ENCODE measurements around the gene AP2B1. TPM values are rescaled to one million over a fixed set of nuclear protein-coding genes. Genes with fewer than 3 reads are reported as not detected.

AP2B1 gene
- total and polyA plus RNA-seq, 8 donors = 21.6 to 171 (median 57.2) TPM

DNA sequence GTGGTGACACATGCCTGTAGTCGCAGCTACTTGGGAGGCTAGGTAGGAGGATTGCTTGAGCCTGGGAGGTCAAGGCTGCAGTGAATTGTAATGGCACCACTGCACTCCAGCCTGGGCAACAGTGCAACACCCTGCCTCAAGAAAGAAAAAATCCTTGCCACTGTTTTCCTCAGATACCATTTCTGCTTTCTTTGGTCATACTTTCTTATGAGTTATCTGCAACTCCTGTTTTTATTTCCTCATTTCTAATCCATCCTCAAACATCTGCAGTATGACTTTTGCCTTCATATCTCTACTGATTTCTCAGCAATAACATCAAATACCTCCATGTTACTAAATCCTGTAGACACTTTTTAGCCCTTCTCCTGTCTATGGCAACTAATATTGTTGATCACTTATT, 3.1 kb upstream of the AP2B1 start:
- Histone ChIP-seq H3K4me3 (no peak overlapping the region), H3K27me3 (no peaks in the 10 kb centered on the region), H3K9me3 (no peaks in the 10 kb centered on the region), H3K36me3 (no peaks in the 10 kb centered on the region), H3K4me1 (peaks cover 13 to 25% (median 21%) of the 10 kb centered on the region in 4 donors), H3K27ac (no peak overlapping the region)
- intact Hi-C loops (cut with DNase I; ENCODE audit: low total_unique reads) = no loop called here
- DNase-seq = no peak
- TF ChIP-seq POLR2A (IDR thresholded peaks at IDR 0.05) = no peak
- TF ChIP-seq, protein P1, sequence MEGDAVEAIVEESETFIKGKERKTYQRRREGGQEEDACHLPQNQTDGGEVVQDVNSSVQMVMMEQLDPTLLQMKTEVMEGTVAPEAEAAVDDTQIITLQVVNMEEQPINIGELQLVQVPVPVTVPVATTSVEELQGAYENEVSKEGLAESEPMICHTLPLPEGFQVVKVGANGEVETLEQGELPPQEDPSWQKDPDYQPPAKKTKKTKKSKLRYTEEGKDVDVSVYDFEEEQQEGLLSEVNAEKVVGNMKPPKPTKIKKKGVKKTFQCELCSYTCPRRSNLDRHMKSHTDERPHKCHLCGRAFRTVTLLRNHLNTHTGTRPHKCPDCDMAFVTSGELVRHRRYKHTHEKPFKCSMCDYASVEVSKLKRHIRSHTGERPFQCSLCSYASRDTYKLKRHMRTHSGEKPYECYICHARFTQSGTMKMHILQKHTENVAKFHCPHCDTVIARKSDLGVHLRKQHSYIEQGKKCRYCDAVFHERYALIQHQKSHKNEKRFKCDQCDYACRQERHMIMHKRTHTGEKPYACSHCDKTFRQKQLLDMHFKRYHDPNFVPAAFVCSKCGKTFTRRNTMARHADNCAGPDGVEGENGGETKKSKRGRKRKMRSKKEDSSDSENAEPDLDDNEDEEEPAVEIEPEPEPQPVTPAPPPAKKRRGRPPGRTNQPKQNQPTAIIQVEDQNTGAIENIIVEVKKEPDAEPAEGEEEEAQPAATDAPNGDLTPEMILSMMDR (IDR thresholded peaks at IDR 0.05) = no peak
- no peak for TF ChIP-seq EP300 (IDR thresholded peaks at IDR 0.05)
- no peak for TF ChIP-seq POLR2AphosphoS5 (IDR thresholded peaks at IDR 0.05)
- WGBS, 5 donors = 74 to 100% (median 90%) methylated on average over 1 of the region's 1 CpG

DNA sequence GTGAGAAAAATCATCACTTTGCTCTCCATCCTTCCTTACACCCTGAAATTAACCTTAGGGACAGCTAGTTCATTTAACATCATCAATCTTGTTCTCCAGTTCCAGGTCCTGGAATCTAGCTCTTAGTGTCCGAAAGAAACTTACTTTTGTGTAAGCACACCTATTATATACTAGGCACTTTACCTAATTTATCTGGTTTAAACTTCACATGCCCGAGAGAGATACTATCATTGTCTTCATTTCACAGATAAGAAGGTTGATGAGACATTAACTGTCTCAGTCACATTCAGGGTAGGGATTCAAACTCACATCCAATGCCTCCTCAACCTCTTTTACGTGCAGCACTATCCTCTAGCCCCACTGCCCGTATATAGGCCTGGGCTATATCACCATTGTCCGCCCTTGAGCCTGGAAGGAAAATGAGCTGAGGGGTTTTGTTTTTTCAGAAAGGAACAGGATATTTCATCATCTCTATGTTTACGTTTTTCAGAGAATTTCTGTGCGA, 501 bp upstream of the AP2B1 start:
- intact Hi-C loops (cut with DNase I; ENCODE audit: low total_unique reads) = no loop called here
- peaks cover 9 to 43% (median 33%) of the 10 kb centered on the region in 4 donors for H3K4me1 ChIP-seq
- TF ChIP-seq EP300 (IDR thresholded peaks at IDR 0.05) (no peak), POLR2A (IDR thresholded peaks at IDR 0.05) (no peak), POLR2AphosphoS5 (IDR thresholded peaks at IDR 0.05) (no peak)
- TF ChIP-seq, protein P1 (IDR thresholded peaks at IDR 0.05) = no peak
- no peaks in the 10 kb centered on the region for H3K36me3 ChIP-seq
- peak overlapping the region; percentile 87 to 98 (median 95) for H3K27ac ChIP-seq
- peak overlapping the region; percentile 64 to 91 (median 72) for H3K4me3 ChIP-seq
- H3K9me3 ChIP-seq = no peaks in the 10 kb centered on the region
- 24 to 31% (median 29%) methylated on average over 7 of the region's 7 CpGs for WGBS, 5 donors
- no peak for DNase-seq
- no peaks in the 10 kb centered on the region for H3K27me3 ChIP-seq

DNA sequence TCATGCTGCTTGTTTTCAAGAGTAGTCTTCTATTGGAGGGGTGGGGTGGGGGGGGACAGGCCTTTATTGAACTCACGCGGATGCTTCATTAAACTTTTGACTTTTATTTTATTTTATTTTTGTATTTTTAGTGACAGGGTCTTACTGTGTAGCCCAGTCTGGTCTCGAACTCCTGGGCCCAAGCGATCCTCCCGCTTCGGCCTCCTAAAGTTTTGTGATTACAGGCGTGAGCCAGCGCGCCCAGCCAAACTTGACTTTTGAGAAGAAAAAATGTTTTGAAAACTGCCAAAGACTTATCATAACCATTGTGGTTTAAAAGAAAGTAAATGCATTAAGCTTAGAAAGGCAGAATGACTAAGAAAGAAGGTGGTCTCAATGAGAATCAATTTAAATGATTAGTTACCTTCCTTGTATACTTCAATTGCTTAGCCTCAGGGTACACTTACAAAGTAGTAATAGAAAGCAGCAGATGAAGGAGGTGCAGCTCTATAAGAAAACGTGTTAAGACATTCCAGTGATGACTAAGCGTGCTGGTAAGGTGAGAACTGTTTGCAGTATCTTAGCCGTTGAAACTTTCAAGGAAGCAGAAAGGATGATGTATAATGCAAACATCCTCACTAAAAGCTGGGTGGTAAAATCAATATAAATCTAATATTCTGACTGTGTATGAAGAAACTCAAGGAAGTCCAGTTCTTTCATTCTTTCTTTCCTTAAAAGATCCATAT, 1.2 kb downstream of the AP2B1 start:
- peaks cover 0 to 7% (median 0%) of the 10 kb centered on the region in 4 donors for H3K36me3 ChIP-seq
- DNase-seq = peak in 1 of 2 donors; percentile 82
- peak in 2 of 3 donors; percentile 48 to 73 for TF ChIP-seq POLR2AphosphoS5 (IDR thresholded peaks at IDR 0.05)
- TF ChIP-seq, protein P1 (IDR thresholded peaks at IDR 0.05) = no peak
- WGBS, 5 donors = 47 to 53% (median 50%) methylated on average over 12 of the region's 12 CpGs
- peak overlapping the region; percentile 64 to 91 (median 72) for H3K4me3 ChIP-seq
- peak overlapping the region in 4 of 5 donors; percentile 94 to 98 (median 96) for H3K27ac ChIP-seq
- no peaks in the 10 kb centered on the region for H3K27me3 ChIP-seq
- H3K9me3 ChIP-seq = no peaks in the 10 kb centered on the region
- peaks cover 9 to 61% (median 40%) of the 10 kb centered on the region in 4 donors for H3K4me1 ChIP-seq
- intact Hi-C loops (cut with DNase I; ENCODE audit: low total_unique reads) = no loop called here

DNA sequence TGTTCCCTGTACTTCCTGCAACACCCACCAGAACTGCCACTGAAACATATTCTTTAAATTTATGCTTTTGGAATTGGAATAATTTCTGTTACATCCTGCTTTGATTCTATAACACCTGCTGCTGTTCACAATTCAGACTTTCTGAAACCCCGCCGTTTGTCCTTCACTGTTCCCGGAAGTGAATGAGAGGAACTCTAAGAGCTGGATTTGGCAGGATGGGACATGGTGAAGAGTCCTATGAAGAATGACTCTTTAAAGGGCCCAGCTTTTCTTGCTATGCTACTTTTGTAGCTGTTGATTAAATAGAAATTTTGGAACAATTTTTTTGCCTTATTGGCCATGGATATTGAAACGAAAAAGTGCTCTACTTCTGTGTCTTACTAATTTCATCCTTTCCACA, 8.9 kb downstream of the AP2B1 start:
- intact Hi-C loops (cut with DNase I; ENCODE audit: low total_unique reads) = no loop called here
- H3K27ac ChIP-seq = no peak overlapping the region
- WGBS, 5 donors = 85 to 94% (median 88%) methylated on average over 4 of the region's 4 CpGs
- H3K4me1 ChIP-seq = peaks cover 0 to 29% (median 13%) of the 10 kb centered on the region in 4 donors
- DNase-seq = no peak
- H3K4me3 ChIP-seq = no peak overlapping the region
- H3K27me3 ChIP-seq = no peaks in the 10 kb centered on the region
- TF ChIP-seq, protein P1 (IDR thresholded peaks at IDR 0.05) = no peak
- no peak for TF ChIP-seq EP300 (IDR thresholded peaks at IDR 0.05)
- TF ChIP-seq POLR2AphosphoS5 (IDR thresholded peaks at IDR 0.05) = no peak
- TF ChIP-seq POLR2A (IDR thresholded peaks at IDR 0.05) = no peak
- no peaks in the 10 kb centered on the region for H3K9me3 ChIP-seq
- H3K36me3 ChIP-seq = peaks cover 34 to 79% (median 71%) of the 10 kb centered on the region in 4 donors

Data from stomach (tissue), 9 donors.